NCI-H2171 treated with DMSO at 0.1 percent for 48 hours (cell line): ENCODE data around the gene WDR62.
"Not testable (repeated sequence)": the region's sequence is repeated elsewhere in the genome, so short reads cannot be mapped to it uniquely, and the experiment has no call there.

ENCODE experiments used
- DNase-seq: peaks from one replicate; lab custom pipeline; 2025; lab: John Stamatoyannopoulos, UW

The WDR62 gene

DNA sequence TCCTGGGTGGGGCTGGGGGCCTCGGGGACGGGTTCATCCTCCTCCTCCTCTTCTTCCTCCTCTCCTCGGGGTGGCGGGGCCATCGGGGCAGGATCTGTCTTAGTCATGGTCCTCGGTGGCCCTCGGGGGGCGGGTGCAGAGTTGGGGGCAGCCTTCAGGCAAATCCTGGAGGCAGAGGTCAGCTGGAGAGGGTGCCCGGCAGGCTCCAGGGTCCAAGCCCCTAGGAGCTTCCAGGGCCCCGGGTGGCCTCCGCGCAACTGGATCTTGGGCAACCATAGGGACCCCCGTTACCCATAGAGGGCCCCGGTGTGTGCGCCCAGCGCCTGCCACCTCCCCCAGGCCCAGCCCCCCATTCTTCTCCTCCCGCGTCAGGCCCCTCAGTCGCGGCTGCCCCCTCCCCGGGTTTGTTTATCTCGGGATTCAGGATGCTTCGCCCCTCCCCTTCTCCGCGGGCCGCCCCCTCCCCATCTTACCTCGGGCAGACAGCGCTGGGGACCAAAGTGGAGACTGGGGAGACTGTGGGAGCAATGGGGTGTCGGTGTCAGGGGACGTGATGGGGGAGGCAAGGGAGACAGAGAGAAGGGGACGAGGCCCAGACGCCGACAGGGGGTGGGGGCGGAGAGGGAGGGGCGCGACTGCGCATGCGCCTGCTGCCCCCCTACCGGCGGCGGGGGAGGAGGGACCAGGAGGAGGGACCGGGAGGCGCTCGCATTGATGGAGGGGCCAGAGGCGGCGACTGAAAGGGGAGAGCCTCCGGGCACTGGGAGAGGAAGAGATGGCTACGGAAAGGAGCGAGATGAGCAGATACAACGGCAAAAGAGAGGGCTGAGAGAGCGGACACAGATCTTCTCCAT is 22.2 kb upstream of the WDR62 start, which contains the start of gene CLIP3:
Gene CLIP3, minus strand, starts transcription at position 623 of the 854 bp plus-strand sequence. Its CDS starts 516 bp downstream, at position 107.
- peak; percentile 54 for DNase-seq

GRCh38 chr19:36040495-36040894 is 14.2 kb upstream of the WDR62 start:
- DNase-seq: no peak

GRCh38 chr19:36041092-36041491 is 13.6 kb upstream of the WDR62 start:
- DNase-seq: not testable (repeated sequence)

GRCh38 chr19:36041831-36042230 is 12.9 kb upstream of the WDR62 start:
- no peak for DNase-seq

- no peak for DNase-seq
Measured at GRCh38 chr19:36043952-36044351, 10.7 kb upstream of the WDR62 start.

GRCh38 chr19:36046443-36047050 is 8.2 kb upstream of the WDR62 start:
- no peak for DNase-seq

GRCh38 chr19:36047835-36048234 is 6.9 kb upstream of the WDR62 start:
- no peak for DNase-seq

DNA sequence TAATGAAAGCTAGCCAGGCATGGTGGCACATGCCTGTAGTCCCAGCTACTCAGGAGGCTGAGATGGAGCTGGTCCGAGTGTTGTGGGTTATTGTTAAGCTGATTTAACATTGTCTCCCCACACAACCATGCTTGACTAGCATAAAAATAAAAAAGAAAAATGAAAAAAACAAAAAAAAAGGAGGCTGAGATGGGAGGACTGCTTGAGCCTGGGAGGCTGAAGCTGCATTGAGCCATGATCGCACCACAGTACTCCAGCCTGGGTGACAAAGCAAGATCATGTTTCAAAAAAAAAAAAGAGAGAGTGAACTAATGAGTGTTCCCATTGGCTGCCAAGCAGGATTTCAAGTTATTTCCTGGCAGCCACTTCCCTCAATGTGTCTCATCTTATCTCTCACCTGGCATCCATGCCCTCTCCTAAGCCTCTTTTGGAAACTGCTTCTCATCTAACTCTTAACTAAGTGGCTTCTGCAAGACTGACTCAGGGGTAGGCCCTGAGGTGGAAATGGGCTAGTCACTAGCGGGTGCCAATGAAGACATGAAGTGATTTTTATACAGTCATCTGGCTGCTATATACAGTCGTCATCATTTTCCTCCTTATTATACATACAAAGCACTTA is 5.5 kb upstream of the WDR62 start:
- peak; percentile 75 for DNase-seq

GRCh38 chr19:36051236-36051635 is 3.5 kb upstream of the WDR62 start:
- DNase-seq: peak; percentile 23

DNA sequence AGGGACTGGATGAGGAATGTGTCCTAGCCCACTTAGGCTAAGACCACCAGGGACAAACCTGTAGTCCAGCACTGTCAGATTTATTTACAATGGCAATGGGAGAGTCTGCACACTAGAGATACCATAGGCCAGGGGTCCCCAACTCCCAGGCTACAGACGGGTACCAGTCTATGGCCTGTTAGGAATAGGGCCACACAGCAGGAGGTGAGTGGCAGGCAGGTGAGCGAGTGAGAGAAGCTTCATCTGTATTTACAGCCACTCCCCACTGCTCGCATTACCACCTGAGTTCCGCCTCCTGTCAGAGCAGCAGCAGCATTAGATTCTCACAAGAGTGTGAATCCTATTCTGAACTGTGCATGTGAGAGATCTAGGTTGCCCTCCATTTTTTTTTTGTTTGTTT is 3.1 kb upstream of the WDR62 start:
- DNase-seq: peak; percentile 9

DNA sequence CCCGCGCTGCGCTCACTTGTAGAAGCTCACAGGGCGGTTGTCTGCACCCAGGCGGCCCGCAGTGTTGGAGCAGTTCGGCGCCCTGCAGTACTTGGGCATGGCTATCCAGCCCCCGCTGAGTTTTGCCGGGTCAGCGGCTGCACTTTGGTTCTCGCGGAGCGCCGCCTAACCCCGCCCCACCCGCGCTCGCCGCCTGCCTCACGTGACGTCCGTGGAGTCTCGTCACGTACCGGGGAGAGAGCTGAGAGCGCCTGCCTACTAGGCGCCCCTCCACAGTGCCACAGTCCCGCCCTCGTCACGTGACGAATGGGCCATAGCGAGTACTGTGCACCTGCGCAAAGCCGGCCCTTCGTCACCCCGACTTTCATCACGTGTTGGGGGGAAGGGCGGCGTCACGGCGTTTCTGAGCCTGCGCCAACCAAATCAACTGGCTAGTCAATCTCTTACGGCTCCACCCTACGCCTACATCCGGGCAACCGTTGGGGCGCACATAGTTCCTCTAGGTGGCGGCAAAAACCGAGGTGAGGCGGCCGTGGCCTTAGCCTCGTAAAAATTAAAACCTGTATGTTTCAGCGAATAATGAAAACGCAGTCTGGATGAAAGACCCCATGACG is 471 bp upstream of the WDR62 start, which contains the start of gene THAP8:
Gene THAP8, minus strand, starts transcription at position 167 of the 614 bp plus-strand sequence. Its CDS starts 68 bp downstream, at position 99.
- peak; percentile 99 for DNase-seq

DNA sequence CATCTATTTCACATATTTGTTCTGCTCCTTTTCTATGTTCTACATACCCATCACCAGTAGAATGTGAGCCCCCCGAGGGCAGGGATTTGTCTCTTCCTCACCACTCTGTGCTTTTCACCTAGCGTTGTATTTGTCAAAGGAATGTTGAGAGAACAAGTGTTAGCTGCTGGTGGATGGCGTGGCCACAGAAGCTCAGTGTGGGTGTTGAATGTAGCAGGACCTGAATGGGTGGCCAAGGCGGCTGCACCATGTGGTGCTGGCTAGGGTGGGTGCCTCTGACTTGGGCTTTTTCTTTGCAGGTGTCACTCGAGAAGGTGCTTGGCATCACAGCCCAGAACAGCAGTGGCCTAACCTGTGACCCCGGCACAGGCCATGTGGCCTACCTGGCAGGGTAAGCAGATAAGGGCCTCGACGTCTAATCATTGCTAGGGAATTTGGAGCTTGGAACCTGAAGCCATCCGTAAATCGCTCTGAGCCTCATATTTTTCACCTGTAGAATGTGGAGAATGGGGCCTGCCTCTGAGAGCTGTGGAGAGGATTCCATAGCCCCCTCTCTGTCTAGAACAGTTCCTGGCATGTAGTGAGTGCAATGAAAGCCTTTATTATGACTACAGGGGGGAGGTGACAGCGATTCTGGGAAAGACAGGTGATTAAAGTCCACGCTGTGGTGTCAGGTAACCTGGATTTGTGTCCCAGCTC is 3.9 kb downstream of the WDR62 start:
- no peak for DNase-seq

DNA sequence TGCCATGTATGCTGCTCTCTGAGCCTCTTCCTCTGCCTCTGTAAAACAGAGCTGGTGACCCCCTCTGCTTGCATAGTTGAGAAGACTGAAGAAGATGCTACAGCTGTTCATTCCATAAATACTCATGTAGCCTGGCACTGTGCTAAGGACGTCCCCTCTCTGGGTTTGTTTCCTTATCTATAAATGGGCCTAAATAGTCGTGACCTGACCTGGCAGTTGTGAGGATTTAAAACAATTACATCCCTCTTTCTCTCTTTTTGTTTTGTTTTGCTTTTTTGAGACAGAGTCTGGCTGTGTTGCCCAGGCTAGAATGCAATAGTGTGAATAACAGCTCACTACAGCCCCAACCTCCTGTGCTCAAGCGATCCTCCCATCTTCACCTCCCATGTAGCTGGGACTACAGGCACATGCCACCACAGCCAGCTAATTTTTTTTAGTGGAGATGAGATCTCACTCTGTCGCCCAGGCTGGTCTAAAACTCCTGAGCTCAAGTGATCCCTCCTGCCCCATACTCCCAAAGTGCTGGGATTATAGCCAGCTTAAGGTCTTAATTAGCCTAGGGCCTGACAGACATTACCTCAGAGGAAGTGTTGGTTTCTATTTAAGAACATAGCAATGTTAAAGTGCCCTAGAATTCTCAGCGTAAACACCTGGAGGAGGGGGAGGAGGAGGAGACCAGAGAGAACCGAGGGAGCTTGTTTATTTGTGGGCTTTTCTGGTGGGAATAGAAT is 4.6 kb downstream of the WDR62 start:
- no peak for DNase-seq

GRCh38 chr19:36060430-36060829 is 5.7 kb downstream of the WDR62 start:
- peak; percentile 4 for DNase-seq

DNA sequence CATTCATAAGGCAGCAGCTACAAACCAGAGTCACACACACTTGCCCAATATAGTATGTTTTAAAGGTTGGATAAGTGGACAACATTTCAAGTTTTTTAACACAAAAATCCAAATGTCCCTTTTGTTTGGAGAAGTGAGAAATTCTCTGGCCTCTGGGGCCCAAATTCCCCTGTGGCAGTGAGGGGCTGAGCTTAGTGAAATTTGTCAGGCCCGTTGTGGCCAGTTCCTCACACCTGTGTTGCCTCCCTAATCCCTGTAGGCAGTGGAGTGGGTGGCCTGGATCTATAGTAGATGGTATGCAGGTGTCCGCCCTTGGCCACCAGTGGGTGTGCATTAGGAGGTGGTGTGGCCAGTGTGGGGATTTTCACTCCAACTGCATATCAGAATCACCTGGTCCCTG is 6.7 kb downstream of the WDR62 start:
- no peak for DNase-seq

- no peak for DNase-seq
Measured at GRCh38 chr19:36064826-36065225, 10.1 kb downstream of the WDR62 start.

DNA sequence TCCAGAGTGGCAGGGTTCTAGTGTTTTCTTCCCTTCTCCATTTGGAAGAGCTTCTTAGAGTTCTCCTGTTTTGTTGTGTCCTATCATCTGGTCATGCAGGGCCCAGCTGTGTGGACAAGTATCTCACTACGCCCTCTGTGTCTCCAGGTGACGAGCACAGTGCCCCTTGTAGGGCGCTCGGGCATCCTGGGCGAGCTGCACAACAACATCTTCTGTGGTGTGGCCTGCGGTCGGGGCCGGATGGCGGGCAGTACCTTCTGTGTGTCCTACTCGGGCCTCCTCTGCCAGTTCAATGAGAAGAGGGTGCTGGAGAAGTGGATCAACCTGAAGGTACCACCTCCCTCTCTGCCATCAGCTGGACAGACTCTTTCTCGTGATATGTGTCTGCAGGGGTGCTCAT is 13.0 kb downstream of the WDR62 start:
- no peak for DNase-seq

GRCh38 chr19:36068810-36069499 is 14.3 kb downstream of the WDR62 start:
- DNase-seq: not testable (repeated sequence)

- no peak for DNase-seq
Measured at GRCh38 chr19:36072081-36072480, 17.4 kb downstream of the WDR62 start.

- no peak for DNase-seq
Measured at GRCh38 chr19:36073121-36073876, 18.6 kb downstream of the WDR62 start.
